Measurements from ENCODE around the gene ATF2. TPM values are rescaled to one million over a fixed set of nuclear protein-coding genes. Genes with fewer than 3 reads are reported as not detected.

ATF2 gene
- total and polyA plus RNA-seq, 2 of the 13 experiments (the other 11 are each of a cell fraction or from before 2014, with no cell fraction given): 91.6 to 95.1 TPM

- TF ChIP-seq PHB2 (IDR thresholded peaks at IDR 0.05; ENCODE audit: partially characterized antibody) (no peak), RAD51 (IDR thresholded peaks at IDR 0.05; ENCODE audit: borderline replicate concordance) (no peak), ZMAT3 (CRISPR knock-in tag; conservative IDR thresholded peaks at IDR 0.05) (no peak; the same call in 1 of the 2 replicates), ISX (CRISPR knock-in tag; conservative IDR thresholded peaks at IDR 0.05) (0 out of 2 replicates have a peak, but pooled peaks have one; percentile 75), IRX3 (CRISPR knock-in tag; IDR thresholded peaks at IDR 0.05; ENCODE audit: borderline replicate concordance, low read depth) (peak; percentile 40), PRMT3 (CRISPR knock-in tag; IDR thresholded peaks at IDR 0.05; ENCODE audit: borderline replicate concordance, low read depth) (0 out of 2 replicates have a peak, but pooled peaks have one; percentile 58), CCDC6 (CRISPR knock-in tag; IDR thresholded peaks at IDR 0.05) (peak; percentile 54; the same call in 1 of the 2 replicates), EED (CRISPR knock-in tag; IDR thresholded peaks at IDR 0.05) (no peak), HNRNPK (IDR thresholded peaks at IDR 0.05; ENCODE audit: low read depth, low read length, poor library complexity, severe bottlenecking) (no peak), ZSCAN12 (CRISPR knock-in tag; IDR thresholded peaks at IDR 0.05) (no peak), KMT2A (CRISPR knock-in tag; IDR thresholded peaks at IDR 0.05) (peak; percentile 83), TRAFD1 (CRISPR knock-in tag; IDR thresholded peaks at IDR 0.05; ENCODE audit: borderline replicate concordance) (no peak), KMT2B (CRISPR knock-in tag; IDR thresholded peaks at IDR 0.05) (peak; percentile 92), TFDP2 (CRISPR knock-in tag; IDR thresholded peaks at IDR 0.05) (peak; percentile 77), NFYC (CRISPR knock-in tag; IDR thresholded peaks at IDR 0.05) (peak; percentile 19; the same call in 1 of the 2 replicates), FOXJ3 (CRISPR knock-in tag; IDR thresholded peaks at IDR 0.05; ENCODE audit: borderline replicate concordance) (peak; percentile 77; the same call in 1 of the 2 replicates), ZFP36 (IDR thresholded peaks at IDR 0.05; ENCODE audit: borderline replicate concordance, low read depth, low read length, partially characterized antibody) (no peak), CAMTA2 (CRISPR knock-in tag; IDR thresholded peaks at IDR 0.05; ENCODE audit: borderline replicate concordance) (peak; percentile 92), FOXO4 (CRISPR knock-in tag; conservative IDR thresholded peaks at IDR 0.05) (no peak), ATRX (CRISPR knock-in tag; IDR thresholded peaks at IDR 0.05; ENCODE audit: borderline replicate concordance) (no peak), ZFP62 (CRISPR knock-in tag; IDR thresholded peaks at IDR 0.05) (no peak), ZNF530 (CRISPR knock-in tag; IDR thresholded peaks at IDR 0.05; ENCODE audit: low read depth) (no peak), KDM5B (CRISPR knock-in tag; IDR thresholded peaks at IDR 0.05; ENCODE audit: borderline replicate concordance) (peak; percentile 99)
Observed at GRCh38 chr2:175181104-175181876, 13.3 kb upstream of the ATF2 start, which contains the start of gene ATP5MC3 (continued).

Measured in HepG2 (cell line).